ENCODE measurements around the gene ZNF830. TPM values are rescaled to one million over a fixed set of nuclear protein-coding genes. Genes with fewer than 3 reads are reported as not detected.
A peak's percentile ranks its signal among the peaks of the same experiment; 100 is the strongest.

ZNF830 gene
- total and polyA plus RNA-seq, 2 of the 13 experiments (the other 11 are each of a cell fraction or from before 2014, with no cell fraction given) = 6.1 to 19.0 TPM

DNA sequence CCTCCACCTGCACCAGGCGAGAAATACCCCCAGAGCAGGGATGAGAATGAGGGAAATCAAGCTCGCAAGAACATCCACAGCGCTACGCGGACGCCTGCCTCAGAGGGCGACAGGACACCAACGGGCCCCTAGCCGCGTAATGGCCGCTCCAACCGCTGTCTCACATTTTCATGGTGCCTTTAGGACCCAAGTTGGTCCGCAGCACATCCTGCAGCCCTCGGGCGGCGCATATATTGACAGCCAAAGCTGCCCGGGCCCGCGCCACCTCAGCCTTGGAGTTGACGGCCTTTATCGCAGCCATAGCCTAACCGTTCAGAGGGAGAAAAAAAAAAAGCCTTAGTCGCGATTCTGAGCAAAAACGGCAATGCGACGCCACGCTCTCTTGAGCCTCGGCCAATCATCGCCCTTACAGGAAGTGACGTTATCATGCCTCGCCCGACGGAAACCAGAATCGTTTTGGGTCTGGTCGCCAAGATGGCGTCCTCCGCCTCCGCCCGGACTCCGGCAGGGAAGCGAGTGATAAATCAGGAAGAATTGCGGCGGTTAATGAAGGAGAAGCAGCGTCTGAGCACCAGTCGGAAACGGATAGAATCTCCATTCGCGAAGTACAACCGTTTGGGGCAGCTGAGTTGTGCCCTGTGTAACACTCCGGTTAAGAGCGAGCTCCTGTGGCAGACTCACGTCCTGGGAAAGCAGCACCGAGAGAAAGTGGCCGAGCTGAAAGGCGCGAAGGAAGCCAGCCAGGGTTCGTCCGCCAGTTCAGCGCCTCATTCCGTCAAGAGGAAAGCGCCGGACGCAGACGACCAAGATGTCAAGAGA is at the start of gene ZNF830, which contains the start of gene CCT6B (continued):
- TF ChIP-seq PBX2 (CRISPR knock-in tag; IDR thresholded peaks at IDR 0.05) (no peak), HOXA9 (CRISPR knock-in tag; IDR thresholded peaks at IDR 0.05; ENCODE audit: borderline replicate concordance) (0 out of 2 replicates have a peak, but pooled peaks have one; percentile 60), ZFAT (CRISPR knock-in tag; conservative IDR thresholded peaks at IDR 0.05) (no peak), ZNF326 (CRISPR knock-in tag; IDR thresholded peaks at IDR 0.05; ENCODE audit: borderline replicate concordance) (no peak), ZNF180 (CRISPR knock-in tag; IDR thresholded peaks at IDR 0.05; ENCODE audit: borderline replicate concordance, low read depth) (no peak), NFE2L2 (IDR thresholded peaks at IDR 0.05; ENCODE audit: low read length) (no peak), REL (CRISPR knock-in tag; conservative IDR thresholded peaks at IDR 0.05) (0 out of 2 replicates have a peak, but pooled peaks have one; percentile 75), HNRNPK (IDR thresholded peaks at IDR 0.05; ENCODE audit: low read depth, low read length, poor library complexity, severe bottlenecking) (no peak), PHF21A (CRISPR knock-in tag; IDR thresholded peaks at IDR 0.05) (no peak), ELF3 (CRISPR knock-in tag; IDR thresholded peaks at IDR 0.05) (peak; percentile 67; the same call in 1 of the 2 replicates), ESRRA (CRISPR knock-in tag; IDR thresholded peaks at IDR 0.05; ENCODE audit: low read depth) (0 out of 2 replicates have a peak, but pooled peaks have one; percentile 28), ZNF383 (CRISPR knock-in tag; IDR thresholded peaks at IDR 0.05; ENCODE audit: borderline replicate concordance) (no peak), ARID3A (IDR thresholded peaks at IDR 0.05; ENCODE audit: low read depth, low read length) (no peak), CREB1 (IDR thresholded peaks at IDR 0.05) (peak; percentile 94), CREB1 (CRISPR knock-in tag; IDR thresholded peaks at IDR 0.05) (peak; percentile 99), ZNF644 (CRISPR knock-in tag; IDR thresholded peaks at IDR 0.05; ENCODE audit: low read depth) (no peak), GTF2F1 (IDR thresholded peaks at IDR 0.05; ENCODE audit: low read length) (0 out of 2 replicates have a peak, but pooled peaks have one; percentile 25)
- TF ChIP-seq, protein P1, sequence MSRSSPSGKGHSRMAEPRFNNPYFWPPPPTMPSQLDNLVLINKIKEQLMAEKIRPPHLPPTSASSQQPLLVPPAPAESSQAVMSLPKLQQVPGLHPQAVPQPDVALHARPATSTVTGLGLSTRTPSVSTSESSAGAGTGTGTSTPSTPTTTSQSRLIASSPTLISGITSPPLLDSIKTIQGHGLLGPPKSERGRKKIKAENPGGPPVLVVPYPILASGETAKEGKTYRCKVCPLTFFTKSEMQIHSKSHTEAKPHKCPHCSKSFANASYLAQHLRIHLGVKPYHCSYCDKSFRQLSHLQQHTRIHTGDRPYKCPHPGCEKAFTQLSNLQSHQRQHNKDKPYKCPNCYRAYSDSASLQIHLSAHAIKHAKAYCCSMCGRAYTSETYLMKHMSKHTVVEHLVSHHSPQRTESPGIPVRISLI (CRISPR knock-in tag; IDR thresholded peaks at IDR 0.05; ENCODE audit: borderline replicate concordance) = peak; percentile 99
- TF ChIP-seq, protein P2, sequence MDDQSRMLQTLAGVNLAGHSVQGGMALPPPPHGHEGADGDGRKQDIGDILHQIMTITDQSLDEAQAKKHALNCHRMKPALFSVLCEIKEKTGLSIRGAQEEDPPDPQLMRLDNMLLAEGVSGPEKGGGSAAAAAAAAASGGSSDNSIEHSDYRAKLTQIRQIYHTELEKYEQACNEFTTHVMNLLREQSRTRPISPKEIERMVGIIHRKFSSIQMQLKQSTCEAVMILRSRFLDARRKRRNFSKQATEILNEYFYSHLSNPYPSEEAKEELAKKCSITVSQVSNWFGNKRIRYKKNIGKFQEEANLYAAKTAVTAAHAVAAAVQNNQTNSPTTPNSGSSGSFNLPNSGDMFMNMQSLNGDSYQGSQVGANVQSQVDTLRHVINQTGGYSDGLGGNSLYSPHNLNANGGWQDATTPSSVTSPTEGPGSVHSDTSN (CRISPR knock-in tag; IDR thresholded peaks at IDR 0.05; ENCODE audit: borderline replicate concordance) = no peak
- TF ChIP-seq, protein P3, sequence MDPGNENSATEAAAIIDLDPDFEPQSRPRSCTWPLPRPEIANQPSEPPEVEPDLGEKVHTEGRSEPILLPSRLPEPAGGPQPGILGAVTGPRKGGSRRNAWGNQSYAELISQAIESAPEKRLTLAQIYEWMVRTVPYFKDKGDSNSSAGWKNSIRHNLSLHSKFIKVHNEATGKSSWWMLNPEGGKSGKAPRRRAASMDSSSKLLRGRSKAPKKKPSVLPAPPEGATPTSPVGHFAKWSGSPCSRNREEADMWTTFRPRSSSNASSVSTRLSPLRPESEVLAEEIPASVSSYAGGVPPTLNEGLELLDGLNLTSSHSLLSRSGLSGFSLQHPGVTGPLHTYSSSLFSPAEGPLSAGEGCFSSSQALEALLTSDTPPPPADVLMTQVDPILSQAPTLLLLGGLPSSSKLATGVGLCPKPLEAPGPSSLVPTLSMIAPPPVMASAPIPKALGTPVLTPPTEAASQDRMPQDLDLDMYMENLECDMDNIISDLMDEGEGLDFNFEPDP (CRISPR knock-in tag; conservative IDR thresholded peaks at IDR 0.05) = no peak
- TF ChIP-seq, protein P4, sequence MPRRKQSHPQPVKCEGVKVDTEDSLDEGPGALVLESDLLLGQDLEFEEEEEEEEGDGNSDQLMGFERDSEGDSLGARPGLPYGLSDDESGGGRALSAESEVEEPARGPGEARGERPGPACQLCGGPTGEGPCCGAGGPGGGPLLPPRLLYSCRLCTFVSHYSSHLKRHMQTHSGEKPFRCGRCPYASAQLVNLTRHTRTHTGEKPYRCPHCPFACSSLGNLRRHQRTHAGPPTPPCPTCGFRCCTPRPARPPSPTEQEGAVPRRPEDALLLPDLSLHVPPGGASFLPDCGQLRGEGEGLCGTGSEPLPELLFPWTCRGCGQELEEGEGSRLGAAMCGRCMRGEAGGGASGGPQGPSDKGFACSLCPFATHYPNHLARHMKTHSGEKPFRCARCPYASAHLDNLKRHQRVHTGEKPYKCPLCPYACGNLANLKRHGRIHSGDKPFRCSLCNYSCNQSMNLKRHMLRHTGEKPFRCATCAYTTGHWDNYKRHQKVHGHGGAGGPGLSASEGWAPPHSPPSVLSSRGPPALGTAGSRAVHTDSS (CRISPR knock-in tag; conservative IDR thresholded peaks at IDR 0.05) = peak; percentile 74; the same call in 1 of the 2 replicates
